HG02852 (cell line): Measurements from ENCODE around the gene HRH2.

Source experiments
- ATAC-seq: cut with Tn5 transposase; IDR thresholded peaks from one replicate; pipeline ENCODE4 v1.9.1; 2021; ENCODE audit warnings: mild to moderate bottlenecking, moderate library complexity; ENCODE audit not compliant: unreplicated experiment

Gene HRH2

DNA sequence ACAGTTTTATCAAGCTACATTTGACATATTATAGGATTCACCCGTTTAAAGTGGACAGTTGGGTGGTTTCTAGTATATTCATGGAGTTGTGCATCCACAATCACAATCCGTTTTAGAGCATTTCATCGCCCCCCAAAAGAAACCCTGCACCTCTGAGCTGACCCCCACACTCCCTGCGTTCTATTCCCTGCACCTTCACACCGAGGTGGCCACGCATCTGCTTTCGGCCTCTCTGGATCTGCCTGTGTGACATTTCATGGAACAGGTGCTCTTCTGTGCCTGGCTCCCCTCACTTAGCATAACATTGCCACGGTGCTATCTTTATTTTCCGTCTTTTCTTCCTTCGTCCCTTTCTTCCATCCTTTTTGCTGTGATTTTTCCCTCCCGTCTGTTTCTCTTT, 32.7 kb downstream of the HRH2 start:
- ATAC-seq = no peak

DNA sequence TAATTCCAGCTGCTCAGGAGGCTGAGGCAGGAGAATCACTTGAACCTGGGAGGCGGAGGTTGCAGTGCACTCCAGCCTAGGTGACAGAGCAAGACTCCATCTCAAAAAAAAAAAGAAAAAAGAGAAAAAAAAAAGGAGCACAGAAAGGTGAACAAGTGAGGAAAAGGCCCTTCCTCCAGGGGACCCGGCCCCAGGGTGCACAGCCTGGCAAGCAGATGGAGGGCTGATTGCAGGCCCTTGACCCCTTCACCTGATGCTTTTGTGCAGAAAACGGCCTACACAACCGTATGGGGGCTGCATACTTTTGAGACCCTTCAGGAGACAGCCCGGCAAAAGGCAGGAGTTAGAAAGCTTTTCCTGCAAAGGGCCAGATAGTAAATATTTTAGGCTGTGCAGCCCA, 33.9 kb downstream of the HRH2 start:
- ATAC-seq = no peak

DNA sequence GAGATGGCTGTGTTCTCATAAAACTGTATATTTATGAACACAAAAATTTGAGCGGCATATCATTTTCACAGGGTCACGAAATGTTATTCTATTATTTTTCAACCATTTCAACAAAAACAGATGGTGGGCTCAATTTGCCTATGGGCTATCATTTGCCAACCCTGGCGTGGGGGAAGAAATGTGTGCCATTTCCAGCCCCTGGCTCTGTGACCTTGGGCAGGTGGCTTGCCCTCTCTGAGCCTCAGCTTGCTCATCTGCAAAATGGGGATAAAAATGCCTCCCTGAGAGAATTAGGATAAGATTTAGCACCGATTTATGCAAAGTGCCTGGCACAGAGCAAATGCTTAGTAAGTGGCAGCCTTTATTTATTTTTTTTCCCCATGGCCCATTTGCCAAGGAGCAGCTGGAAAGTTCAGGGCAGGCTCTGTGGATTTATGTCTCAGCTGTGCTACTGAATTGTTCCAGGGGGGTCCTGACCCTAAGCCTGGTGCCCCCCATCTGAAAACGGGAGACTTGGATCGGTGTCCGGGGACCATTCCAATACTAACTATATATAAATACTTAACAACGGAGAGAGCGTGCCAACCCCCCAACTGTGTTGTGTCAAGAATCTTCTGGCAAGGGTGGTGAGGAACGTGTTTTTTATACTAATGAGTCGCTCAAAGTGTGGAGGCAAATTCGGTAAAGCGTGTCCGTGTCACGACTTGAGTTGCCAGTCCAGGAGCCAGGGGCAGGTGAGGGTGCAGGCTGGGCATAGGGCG, 34.5 kb downstream of the HRH2 start:
- no peak for ATAC-seq

DNA sequence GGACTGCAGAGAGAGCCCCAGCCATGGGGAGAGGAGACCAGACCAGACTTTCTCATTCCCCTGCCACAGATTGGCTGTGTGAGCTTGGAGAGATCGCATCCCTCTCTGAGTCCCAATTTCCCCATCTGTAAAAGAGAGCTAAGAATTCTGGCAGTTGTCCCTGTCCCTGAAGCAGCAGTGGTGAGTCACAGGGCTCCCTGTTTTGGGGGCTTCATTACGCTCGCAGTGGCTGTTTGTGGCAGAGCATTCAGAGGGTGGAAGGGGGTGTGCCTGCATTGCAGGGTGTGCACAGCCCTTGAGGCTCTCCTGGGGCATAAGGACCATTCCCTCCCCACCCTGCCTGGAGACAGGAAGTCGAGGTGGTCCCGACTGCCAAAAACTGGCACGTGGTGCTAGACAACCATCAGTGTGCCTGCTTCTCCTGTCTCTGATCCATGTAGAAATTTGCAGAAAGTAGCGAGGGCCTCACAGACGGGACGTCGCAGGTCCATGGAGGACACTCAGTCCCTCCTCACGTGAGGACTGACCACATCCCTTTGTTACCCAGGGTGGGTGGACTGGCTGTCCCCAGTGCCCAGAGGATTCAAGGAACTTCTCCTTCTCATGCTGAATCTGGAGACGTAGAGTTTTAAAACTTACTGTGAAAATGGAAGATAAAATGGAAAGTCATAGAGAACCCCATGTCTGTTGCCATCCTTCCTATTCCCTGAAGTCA, 35.3 kb downstream of the HRH2 start:
- no peak for ATAC-seq

DNA sequence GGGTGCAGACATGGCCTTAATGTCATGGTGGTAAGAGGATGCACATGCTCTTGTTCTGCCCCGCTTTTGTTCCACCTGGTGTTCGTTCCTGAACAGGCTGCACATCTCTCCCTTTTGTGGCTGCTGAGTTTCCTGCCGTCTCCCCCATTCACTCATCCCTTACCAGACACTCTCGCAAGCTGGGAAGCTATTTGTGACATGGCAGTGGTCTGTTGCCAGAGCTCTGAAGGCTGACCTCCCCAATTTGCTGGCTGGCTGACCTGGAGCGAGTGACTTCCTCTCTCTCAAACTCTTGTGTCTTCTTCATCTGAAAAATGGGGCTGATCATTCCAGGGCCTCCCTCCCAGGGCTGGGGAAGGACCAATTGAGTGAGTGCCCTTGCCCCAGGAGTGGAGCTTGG, 35.9 kb downstream of the HRH2 start:
- ATAC-seq = no peak

DNA sequence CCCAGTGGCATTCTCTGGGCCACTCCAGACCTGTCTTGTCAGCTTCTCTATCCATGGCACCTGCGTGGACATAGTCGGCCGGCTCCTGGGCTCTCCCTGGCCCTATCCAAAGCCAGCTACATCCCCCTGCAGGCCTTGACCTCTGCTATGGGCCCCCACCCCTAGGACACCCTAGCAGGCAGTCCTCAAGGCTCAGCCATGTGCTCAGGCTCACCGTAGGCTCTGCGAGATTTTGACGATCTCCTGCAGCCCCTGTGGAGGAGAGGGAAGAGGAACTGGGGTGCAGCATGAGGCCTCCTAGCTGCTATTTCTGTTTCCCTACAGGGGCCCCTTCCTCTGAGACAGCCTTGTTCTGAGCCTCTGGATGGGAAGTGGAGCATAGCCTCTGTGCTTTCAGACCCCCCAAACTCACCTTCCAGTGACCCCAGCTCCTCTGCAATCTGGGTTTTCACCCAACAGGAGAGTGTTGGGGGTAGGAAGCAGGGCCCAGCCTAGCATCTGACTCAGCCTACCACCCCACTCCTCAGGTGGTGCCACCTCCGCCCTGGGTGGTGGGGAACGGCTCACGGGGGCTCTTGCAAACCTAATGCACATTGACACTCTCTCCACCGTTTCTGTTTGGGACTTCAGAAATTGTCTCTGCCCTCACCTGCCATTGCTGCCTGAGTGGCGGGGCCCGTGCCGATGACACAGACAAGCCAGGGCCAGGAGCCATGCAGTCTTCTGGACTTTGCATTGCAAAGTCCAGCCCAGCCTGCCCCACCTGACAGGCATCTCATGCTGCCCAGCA, 36.7 kb downstream of the HRH2 start:
- ATAC-seq = no peak

DNA sequence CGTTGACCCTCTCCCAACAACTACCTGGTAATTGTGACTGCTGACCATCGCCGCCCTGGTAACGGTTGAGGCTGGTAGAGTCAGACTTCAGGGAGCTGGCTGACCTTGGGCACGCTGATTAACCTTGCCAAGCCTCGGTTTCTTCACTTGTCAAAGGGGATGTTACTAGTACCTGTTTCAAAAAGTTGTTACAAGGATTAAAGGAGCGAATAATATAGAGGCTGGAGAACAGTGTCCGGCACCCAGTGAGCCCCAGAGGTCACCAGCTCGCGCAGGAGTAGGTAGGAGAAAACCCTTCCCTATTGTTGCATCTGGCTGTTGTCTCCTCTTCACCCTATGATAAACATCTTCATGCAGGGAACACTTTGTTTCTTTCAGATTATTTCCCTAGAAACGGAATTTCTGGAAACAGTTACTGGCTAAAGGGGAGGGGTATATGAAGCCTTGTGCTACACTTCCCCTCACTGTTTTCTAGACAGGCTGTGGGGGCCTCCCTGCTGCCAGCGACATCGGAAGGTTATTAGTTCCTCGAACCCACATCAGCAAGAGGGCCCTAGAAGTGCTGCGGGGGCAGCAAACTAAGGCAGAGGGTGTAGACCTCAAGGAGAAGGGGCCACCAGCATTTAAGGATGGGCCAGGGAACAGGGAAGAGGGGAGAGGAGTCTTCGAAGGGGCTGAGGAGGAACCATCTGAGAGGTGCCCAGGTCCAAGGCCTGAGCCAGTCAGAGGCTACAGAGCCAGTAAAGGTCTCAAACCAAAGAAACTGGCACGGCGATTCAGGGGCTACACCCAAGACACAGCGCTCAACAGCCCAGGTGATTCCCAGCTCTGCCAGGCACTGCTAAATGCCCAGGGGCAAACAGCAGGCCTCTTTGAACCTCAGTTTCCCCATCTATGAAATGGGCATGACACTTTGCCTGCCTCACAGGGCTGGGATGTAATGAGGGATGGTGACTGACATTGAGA, 37.6 kb downstream of the HRH2 start:
- no peak for ATAC-seq

DNA sequence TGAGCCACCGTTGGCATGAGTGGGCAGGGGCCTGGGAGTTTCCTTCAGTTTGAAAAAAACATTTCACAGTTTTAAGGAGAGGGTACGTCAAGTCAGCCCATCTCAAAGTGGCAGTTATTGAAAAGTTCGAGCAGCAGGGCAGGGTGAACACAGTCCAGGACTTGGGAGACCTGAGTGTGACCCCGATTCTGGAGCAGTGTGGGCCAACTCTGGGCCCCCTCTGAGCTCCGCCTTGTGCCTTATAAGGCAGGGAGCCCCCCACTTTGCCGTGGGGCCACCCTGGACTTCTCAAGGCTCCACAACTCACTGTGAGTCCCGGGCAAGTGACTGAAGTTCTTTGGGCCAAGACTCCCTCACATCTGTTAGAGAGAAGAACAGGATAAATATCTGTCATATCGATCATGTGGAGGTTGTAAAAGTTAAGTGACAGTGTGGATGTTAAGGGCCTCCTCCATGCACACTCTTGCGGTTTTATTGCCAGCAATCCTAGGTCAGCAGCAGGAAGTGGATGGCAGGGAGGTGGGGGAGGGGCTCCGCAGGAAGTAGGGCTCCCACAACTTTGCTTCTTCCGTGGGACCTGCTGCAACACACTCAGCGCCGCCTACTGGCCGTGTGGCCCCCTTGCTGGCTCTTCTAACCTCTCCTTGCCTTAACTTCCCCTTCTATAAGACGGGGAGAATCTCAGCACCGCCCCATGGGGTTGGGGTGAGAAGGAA, 38.4 kb downstream of the HRH2 start:
- no peak for ATAC-seq

DNA sequence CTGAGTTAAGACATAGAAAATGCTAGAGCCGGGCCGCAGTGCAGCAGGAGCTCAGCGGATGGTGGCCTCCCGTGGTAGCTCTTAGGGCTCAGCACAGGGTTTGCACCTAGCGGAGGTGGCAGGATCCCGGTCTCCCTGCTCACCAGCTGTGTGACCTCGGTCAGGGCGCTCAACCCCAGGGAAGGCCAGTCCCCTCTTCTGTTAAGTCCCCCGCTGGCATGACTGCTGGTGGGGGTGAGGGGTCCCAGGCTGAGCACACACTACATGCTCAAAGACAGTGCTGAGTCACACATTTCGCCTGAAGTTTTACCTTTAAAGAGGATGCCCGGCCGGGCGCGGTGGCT, 39.0 kb downstream of the HRH2 start:
- ATAC-seq = no peak

DNA sequence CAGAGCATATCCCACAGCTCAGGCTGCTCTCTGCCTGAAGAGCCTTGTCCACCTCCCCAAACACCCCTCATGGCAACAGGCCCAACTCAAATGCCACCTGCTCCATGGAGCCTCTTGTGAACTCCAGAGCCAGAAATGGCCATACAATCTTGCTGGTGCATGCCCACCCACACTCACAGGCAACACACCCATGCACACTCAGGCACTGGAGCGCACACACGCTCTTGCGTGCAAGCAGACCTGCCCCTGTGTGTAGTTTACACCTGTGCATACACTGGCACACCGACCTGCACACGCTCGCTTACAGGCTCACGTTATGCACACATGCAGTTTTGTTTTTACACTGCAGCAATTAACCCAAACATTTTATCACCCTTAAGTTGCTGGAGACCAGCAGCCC, 40.0 kb downstream of the HRH2 start:
- no peak for ATAC-seq

DNA sequence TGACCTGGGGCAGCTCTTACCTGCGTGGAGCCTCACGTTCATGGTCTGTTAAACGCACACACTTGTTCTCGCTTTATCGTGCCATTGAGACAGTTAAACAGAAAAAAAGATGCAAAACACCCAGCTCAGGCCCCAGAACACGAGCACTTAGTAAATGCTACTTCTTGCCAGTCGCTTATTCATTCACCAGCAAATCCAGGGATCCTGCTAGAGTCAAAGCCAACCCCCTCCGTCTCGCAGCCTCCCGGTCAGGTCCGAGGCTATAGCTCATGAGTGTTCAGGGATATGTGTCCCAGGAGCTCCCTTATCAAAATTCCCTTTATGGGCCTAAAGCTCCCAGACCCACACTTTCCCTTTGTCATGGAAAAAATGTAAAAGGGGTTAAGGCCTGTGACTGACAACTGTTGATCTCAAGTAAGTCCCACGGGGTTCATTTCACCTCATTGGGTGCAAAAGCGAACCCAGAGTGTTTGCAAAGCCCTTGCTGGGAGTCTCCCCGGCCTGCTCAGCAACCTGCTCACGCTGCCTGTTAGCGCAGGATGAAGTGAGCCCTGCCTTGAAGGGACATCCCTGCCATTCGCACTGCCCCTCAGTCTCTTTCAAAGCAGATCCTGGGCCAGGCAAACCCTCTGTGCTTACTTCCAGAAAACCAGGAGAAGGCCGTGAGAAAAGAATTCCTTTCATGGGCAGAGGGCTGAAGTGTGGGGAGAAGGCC, 40.7 kb downstream of the HRH2 start:
- ATAC-seq = no peak

DNA sequence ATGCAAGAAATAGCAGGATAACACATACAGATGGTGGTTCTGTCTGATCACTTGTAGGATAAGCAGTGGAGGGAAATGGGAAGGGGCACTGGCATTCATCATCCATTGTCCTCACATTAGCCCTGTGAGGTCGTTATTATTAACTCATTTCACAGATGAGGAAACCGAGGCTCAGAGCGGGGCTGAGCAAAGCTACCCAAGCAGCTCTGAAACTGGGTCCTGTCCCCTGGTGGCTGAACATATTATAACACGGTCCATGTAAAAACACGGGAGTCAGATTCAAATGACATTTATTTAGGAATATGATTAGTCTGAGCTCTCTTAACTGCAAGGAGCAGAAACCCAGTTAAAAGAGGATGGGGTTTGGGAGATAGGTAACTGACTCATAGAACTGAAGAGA, 43.1 kb downstream of the HRH2 start:
- ATAC-seq = no peak

DNA sequence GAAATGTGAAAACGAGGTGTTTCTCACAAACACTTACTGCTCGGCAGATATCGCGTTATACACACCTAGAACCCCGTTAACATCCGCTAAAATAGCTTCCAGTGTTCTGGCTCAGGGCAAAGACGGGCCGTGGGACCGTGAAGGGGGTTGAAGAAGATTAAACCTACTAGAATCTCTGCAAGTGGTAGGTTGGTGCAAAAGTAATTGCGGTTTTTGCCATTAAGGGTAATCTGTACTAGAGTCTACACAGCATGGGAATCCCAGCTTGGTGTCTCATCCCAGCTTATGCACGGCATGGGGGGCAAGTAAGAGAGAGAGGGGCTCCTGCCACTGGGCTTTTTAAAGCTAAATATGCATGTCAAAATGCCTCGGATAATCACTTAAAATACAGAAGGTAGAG, 43.9 kb downstream of the HRH2 start:
- ATAC-seq = no peak

DNA sequence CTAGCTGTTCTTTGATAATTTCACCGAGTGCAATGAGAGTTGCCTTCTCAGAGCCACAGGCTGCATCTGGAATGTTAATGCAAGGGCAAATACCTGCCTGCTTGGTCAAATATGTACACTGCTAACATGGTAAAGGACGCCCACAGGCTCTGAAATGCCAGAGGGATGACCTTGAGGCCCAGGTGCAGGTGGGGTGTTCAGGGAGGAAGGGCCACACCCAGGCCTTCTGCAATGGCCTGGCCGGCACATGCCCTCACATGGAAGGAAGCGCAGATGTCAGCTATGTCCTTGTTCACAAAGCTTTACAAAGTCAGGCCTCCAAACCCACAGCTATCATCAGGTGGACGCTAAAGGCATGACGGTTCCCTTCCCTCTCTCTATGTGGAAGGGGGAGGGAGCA, 48.6 kb downstream of the HRH2 start:
- no peak for ATAC-seq

DNA sequence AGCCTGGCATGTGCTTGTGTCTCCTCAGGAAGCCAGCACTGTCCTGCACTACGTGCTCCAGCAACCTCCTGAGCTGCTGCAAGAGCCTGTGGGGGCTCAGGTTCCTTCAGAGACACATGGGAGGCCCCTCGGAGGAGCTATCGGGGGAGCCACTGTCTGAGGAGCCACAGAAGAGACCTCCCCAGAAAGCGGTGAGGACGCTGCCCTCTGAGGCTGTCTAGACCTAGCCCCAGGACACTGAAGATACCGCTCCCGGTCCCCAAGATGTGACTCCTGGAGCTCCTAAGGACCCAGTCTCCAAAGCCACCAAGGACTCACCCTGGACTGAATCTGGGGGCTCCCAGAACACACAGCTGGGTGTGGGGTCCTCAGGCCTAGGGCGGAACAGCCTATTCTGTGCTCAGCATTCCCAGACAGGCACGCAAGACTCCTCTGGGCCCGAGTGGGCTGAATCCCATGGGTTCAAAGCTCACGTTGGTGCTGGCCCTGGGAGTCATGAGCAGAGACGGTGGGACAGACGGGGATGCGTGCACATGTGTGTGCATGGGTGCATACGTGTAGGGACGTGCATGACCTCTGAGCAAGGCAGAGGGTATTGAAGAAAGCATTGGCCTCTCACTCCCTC, 50.0 kb downstream of the HRH2 start:
- ATAC-seq = no peak

DNA sequence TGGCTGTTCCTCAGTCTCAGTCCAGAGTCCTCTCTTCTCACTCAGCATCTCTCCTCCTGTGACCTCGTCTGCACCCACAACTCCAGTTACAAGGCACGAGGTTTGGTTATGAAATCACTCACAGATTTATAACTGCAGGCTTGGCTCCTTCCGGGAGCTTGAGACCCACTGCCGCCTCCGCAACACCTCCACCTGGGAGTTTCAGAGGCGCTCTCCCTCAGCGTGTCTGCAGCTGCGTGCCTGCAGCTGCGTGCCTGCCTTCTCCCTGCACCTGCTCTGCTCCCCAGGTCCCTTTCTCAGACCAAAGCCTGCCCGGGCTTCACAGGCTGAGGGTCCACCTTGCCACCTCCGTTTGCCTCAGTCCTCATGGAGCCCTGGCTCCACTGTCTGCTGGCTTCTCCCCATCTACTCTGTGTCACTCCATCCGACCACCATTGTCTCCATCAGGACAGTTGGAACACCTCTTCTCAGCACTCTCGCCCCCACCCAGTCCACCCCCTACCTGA, 51.5 kb downstream of the HRH2 start:
- ATAC-seq = no peak

DNA sequence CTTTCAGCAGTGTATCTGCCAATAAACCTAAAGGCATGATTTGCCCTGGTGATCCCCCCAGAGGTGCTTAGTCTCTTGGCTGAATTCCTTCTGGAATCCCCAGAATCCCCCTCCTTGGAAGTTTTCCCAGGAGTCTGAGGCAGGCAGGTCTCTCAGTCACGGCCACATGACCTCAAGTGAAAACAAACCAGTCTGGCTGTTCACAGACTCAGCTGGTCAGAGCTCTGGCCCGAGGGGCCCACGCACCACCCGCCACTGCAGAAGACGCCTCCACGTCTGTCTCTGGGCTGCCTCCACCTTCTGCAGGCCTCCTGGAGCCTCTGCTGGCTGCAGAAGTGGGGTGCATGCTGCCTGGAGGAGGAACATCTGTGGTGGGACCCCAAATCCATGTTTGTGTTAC, 52.5 kb downstream of the HRH2 start:
- ATAC-seq = no peak

DNA sequence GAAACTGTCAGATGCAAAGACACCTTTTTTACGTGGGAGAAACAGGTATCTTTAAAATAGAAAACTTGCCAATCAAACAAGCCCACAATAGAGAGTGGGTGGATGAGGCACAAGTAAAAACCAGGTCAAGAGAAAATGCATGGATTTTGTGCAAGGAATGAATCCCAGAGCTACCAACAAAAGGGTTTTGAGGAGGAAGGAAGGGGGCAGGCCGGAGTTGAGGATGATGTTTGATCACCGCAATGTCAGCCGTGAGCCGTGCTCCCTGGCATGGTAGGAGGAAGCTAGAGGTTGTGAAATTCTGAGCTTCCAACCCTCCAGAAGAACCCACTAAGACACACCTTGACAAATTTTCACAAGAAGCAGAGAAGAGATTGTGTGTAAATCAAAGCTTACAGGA, 53.2 kb downstream of the HRH2 start:
- ATAC-seq = no peak
